GM19023 (cell line): ENCODE measurements around the gene HMHB1.

Experiments
- ATAC-seq: cut with Tn5 transposase; IDR thresholded peaks from one replicate; pipeline ENCODE4 v1.9.1; 2021; ENCODE audit warnings: mild to moderate bottlenecking, moderate library complexity; ENCODE audit not compliant: unreplicated experiment

HMHB1 gene

GRCh38 chr5:143865426-143866025 lies 53.6 kb downstream of the HMHB1 start:
- no peak for ATAC-seq
